Transverse colon (tissue), 4 donors: ENCODE measurements around the gene METTL24. TPM values are rescaled to one million over a fixed set of nuclear protein-coding genes. Genes with fewer than 3 reads are reported as not detected.

Source experiments
- DNase-seq: peaks from one replicate; pipeline ENCODE4 v3.0.0-alpha.2; 2019
- H3K27ac ChIP-seq, 4 donors: fragments of 200-600 bp; sonication (generic); 2 replicates each; pipeline ENCODE4 v1.5.1; 2016 to 2018; ENCODE audit warnings: inconsistent platforms in 4 of 4
- H3K27me3 ChIP-seq: fragments of 200-600 bp; sonication (generic); 2 replicates; pipeline ENCODE4 v1.5.1; 2017; ENCODE audit warnings: inconsistent platforms
- H3K36me3 ChIP-seq, 4 donors: fragments of 200-600 bp; sonication (generic); 2 replicates each; pipeline ENCODE4 v1.5.1; 2017 to 2019; ENCODE audit warnings: inconsistent platforms in 4 of 4
- H3K4me1 ChIP-seq, 4 donors: fragments of 200-600 bp; sonication (generic); 2 replicates each; pipeline ENCODE4 v1.5.1; 2017 to 2020; ENCODE audit warnings: inconsistent platforms in 4 of 4
- H3K4me3 ChIP-seq, 4 donors: fragments of 200-600 bp; sonication (generic); 1 replicate in 1 of 4; 2 replicates in 3 of 4; pipeline versions ENCODE4 v1.5.1 to v1.6.1; 2017 to 2019; ENCODE audit warnings: inconsistent platforms in 4 of 4
- H3K9me3 ChIP-seq, 2 donors: fragments of 200-600 bp; sonication (generic); 2 replicates each; pipeline ENCODE4 v1.5.1; 2017 to 2019; ENCODE audit warnings: inconsistent platforms in 2 of 2
- EP300 ChIP-seq: sonication (generic); formaldehyde crosslinking; IDR thresholded peaks from one replicate; pipeline ENCODE4 v1.6.1; 2017; ENCODE audit warnings: antibody characterized with exemption, low read depth
- POLR2A ChIP-seq: fragments of 450-650 bp; IDR thresholded peaks from one replicate; pipeline ENCODE4 v1.6.1; 2016; ENCODE audit warnings: antibody characterized with exemption, mild to moderate bottlenecking, moderate library complexity
- POLR2AphosphoS5 ChIP-seq, 3 donors: sonication (generic); formaldehyde crosslinking; IDR thresholded peaks; one replicate each; pipeline ENCODE4 v1.6.1; 2016; ENCODE audit warnings: antibody characterized with exemption in 3 of 3
- WGBS, 2 donors: methylation state at CpG; one replicate each; pipeline ENCODE4 v1.1.5; 2018; ENCODE audit warnings: low coverage in 1 of 2; 5-methylcytosine and 5-hydroxymethylcytosine counted together
- in situ Hi-C, 4 donors: fragments of 200-750 bp; cut with MboI; loops; one replicate each; pipeline versions ENCODE4 v1.15.0 to v1.15.1; 2017; ENCODE audit warnings: low sequenced_read_pairs in 3 of 4, low pct_ligation_motif_present in 1 of 4, low pct_unique_long_range_greater_than_20kb in 1 of 4
- intact Hi-C: fragments of 100-400 bp; cut with DNase I; formaldehyde crosslinking; loops from one replicate; pipeline ENCODE4 v1.15.1; 2023; ENCODE audit warnings: low total_unique reads
- total RNA-seq, 4 donors: library from RNA; depleted of rRNA; stranded (reverse); fragments of >200 nt; gene quantifications; one replicate each; pipeline ENCODE4 v1.1.0, GENCODE V29; 2016
- TF ChIP-seq, protein P1 (sequence below), 5 experiments: fragments of 200-600 bp in 3 of 5; fragments of 450-650 bp in 2 of 5; sonication (generic) in 3 of 5; IDR thresholded peaks; 1 replicate in 2 of 5; 2 replicates in 3 of 5; pipeline ENCODE4 v1.5.1; 2016 to 2017; ENCODE audit warnings: antibody characterized with exemption in 5 of 5, inconsistent platforms in 3 of 5, mild to moderate bottlenecking in 2 of 5, moderate library complexity in 1 of 5

Gene METTL24
- total RNA-seq, 4 donors from 2014 or later: 1.4 to 59.9 (median 14.7) TPM

DNA sequence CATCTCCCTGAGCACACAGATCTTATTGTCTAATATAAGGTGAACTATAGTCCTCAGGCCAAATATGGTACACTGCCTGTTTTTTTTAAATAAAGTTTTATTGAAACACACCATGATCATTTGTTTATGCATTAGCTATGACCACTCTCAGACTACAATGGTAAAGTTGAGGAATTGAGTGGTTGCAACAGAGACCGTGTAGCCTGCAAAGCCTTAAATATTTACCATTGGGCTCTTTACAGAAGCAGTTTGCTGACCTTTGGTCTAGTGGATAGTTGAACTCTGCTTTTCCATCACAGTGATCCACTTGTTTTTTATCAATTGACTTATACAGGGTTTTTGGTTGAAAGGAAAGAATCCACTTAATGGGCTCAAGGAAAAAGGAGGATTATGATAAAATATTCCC is 27.3 kb upstream of the METTL24 start:
- intact Hi-C loops (no loop called here), in situ Hi-C loops (loop anchor here in 3 of 4 donors (25.0 kb wide), 4 partner anchors 223 to 673 kb away; no protein-coding TSS in a partner anchor)
- H3K4me1 ChIP-seq: peaks cover 0 to 3% (median 0%) of the 10 kb centered on the region in 4 donors
- no peaks in the 10 kb centered on the region for H3K27me3 ChIP-seq
- no peaks in the 10 kb centered on the region for H3K36me3 ChIP-seq
- 64 to 67% methylated on average over 1 of the region's 1 CpG for whole genome bisulfite sequencing, 2 donors
- no peak overlapping the region for H3K27ac ChIP-seq
- no peak for DNase-seq
- H3K4me3 ChIP-seq: no peak overlapping the region
- H3K9me3 ChIP-seq: no peaks in the 10 kb centered on the region
- TF ChIP-seq POLR2A (no peak), EP300 (no peak), POLR2AphosphoS5 (IDR thresholded peaks at IDR 0.05) (no peak)
- TF ChIP-seq, protein P1, sequence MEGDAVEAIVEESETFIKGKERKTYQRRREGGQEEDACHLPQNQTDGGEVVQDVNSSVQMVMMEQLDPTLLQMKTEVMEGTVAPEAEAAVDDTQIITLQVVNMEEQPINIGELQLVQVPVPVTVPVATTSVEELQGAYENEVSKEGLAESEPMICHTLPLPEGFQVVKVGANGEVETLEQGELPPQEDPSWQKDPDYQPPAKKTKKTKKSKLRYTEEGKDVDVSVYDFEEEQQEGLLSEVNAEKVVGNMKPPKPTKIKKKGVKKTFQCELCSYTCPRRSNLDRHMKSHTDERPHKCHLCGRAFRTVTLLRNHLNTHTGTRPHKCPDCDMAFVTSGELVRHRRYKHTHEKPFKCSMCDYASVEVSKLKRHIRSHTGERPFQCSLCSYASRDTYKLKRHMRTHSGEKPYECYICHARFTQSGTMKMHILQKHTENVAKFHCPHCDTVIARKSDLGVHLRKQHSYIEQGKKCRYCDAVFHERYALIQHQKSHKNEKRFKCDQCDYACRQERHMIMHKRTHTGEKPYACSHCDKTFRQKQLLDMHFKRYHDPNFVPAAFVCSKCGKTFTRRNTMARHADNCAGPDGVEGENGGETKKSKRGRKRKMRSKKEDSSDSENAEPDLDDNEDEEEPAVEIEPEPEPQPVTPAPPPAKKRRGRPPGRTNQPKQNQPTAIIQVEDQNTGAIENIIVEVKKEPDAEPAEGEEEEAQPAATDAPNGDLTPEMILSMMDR (IDR thresholded peaks at IDR 0.05): no peak

DNA sequence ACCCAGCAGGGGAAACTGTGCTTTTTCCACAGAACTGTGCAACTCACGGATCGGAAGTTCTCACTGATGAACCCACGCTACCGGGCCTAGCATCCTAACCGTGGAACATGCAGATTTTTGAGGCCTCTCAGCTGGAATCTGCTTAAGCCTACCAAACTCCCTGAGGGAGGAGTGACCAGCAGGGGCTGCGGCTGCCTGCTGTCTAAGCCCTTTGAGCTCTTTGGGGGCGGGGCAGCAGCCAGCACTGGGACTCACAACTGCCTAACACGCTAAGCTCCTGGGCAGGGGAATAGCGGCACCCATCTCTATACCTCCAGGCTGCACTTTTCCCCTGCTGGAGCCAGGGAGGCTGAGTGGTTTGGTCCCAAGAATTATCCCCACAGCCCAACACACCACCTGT is 20.4 kb upstream of the METTL24 start:
- Histone ChIP-seq H3K27ac (no peak overlapping the region), H3K4me1 (no peaks in the 10 kb centered on the region), H3K36me3 (no peaks in the 10 kb centered on the region), H3K27me3 (no peaks in the 10 kb centered on the region), H3K9me3 (no peaks in the 10 kb centered on the region), H3K4me3 (no peak overlapping the region)
- in situ Hi-C loops: loop anchor here in 3 of 4 donors (25.0 kb wide), 4 partner anchors 216 to 666 kb away; no protein-coding TSS in a partner anchor
- TF ChIP-seq EP300 (no peak), POLR2AphosphoS5 (IDR thresholded peaks at IDR 0.05) (no peak), POLR2A (no peak)
- TF ChIP-seq, protein P1 (IDR thresholded peaks at IDR 0.05): no peak
- DNase-seq: no peak
- 93% methylated on average over 9 of the region's 9 CpGs; no CpG with 5 or more reads in 1 of the 2 donors for WGBS, 2 donors
- intact Hi-C loops: no loop called here

DNA sequence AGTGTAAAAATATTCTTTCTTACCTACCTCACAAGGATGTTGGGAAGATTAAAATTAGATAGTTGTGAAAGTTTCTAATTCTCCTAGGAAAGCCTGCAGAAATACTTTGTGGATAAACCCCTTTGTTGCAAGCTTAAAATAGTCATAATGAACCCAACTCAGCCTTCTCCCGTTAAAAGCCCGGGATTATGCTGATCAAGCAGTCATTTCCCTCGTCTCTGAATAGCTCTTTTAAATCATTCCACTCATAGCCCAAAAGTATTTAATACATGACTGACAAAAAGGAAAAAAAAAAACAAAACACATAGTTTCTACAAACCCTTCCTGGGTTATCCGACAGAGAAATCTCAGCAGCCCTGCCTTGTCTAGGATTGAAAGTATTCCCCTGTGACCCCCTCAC is 10.9 kb upstream of the METTL24 start:
- Histone ChIP-seq H3K9me3 (no peaks in the 10 kb centered on the region), H3K36me3 (no peaks in the 10 kb centered on the region), H3K4me3 (no peak overlapping the region), H3K27ac (no peak overlapping the region), H3K4me1 (peaks cover 0 to 3% (median 0%) of the 10 kb centered on the region in 4 donors), H3K27me3 (no peaks in the 10 kb centered on the region)
- intact Hi-C loops (loop anchor here (5.0 kb wide), 1 partner anchor 1883 kb away; the partner anchor contains the start of gene LAMA4), in situ Hi-C loops (no loop called here)
- DNase-seq: no peak
- TF ChIP-seq EP300: no peak
- TF ChIP-seq POLR2A: no peak
- TF ChIP-seq, protein P1 (IDR thresholded peaks at IDR 0.05): no peak
- TF ChIP-seq POLR2AphosphoS5 (IDR thresholded peaks at IDR 0.05): no peak
- 46 to 55% methylated on average over 4 of the region's 4 CpGs for WGBS, 2 donors

DNA sequence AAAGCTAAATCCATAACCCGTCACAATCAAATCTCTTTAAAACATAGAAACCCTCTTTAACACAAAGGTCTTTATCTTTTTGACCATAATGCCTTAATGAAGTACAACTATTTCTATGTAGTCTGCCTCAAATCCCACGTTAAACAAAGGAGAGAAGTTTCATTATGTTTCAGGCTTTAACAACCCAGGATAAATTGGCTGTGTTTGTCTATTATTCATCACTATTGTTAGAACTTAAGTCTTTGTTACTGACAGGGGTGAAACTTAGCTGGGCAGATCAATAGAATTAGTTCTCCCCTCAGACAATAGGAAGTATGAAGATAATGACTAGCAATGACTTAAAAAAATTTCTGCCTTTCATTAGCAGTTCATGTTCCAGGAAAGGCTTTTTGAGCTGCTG is 10.1 kb upstream of the METTL24 start:
- Histone ChIP-seq H3K4me1 (peaks cover 0 to 5% (median 0%) of the 10 kb centered on the region in 4 donors), H3K4me3 (no peak overlapping the region), H3K27me3 (no peaks in the 10 kb centered on the region), H3K36me3 (no peaks in the 10 kb centered on the region), H3K9me3 (no peaks in the 10 kb centered on the region), H3K27ac (no peak overlapping the region)
- TF ChIP-seq POLR2AphosphoS5 (IDR thresholded peaks at IDR 0.05): no peak
- intact Hi-C loops: loop anchor here (5.0 kb wide), 1 partner anchor 1884 kb away; the partner anchor contains the start of gene LAMA4
- WGBS, 2 donors: 64 to 70% methylated on average over 2 of the region's 2 CpGs
- DNase-seq: no peak
- in situ Hi-C loops: no loop called here

DNA sequence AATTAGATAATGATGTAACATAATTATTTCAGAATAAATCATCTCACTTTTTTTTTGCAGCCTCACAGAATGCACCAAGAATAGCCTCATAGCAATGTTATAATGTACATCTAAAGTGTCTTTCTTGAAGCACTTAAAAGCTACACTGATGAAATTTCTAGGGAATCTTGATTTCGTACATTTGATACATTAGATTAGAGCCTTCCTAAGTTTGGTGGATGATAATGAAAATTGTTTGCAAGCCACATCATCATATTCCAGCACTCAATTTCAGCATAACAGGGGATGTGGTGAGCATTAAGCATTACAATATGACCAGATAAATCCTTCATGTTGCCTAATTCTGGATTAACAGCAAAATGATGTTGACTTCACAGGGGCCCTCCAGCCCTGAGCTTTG is 9.7 kb upstream of the METTL24 start:
- DNase-seq: no peak
- Histone ChIP-seq H3K27me3 (no peaks in the 10 kb centered on the region), H3K9me3 (no peaks in the 10 kb centered on the region), H3K4me3 (no peak overlapping the region), H3K27ac (no peak overlapping the region), H3K4me1 (peaks cover 0 to 5% (median 0%) of the 10 kb centered on the region in 4 donors), H3K36me3 (no peaks in the 10 kb centered on the region)
- WGBS, 2 donors: 86 to 92% methylated on average over 1 of the region's 1 CpG
- TF ChIP-seq POLR2A: no peak
- TF ChIP-seq EP300: no peak
- TF ChIP-seq, protein P1 (IDR thresholded peaks at IDR 0.05): no peak
- TF ChIP-seq POLR2AphosphoS5 (IDR thresholded peaks at IDR 0.05): no peak
- intact Hi-C loops (loop anchor here (5.0 kb wide), 1 partner anchor 1884 kb away; the partner anchor contains the start of gene LAMA4), in situ Hi-C loops (no loop called here)
